HEK293T (cell line): Measurements from ENCODE around the gene GMDS.

Source experiments
- CTCF ChIA-PET: fragments of 350-600 bp; formaldehyde crosslinking; extraction: SDS; loops from one replicate; lab custom pipeline; 2021; ENCODE audit warnings: antibody characterized with exemption, inconsistent platforms; lab: Yijun Ruan, JAX
- POLR2A ChIA-PET: fragments of 350-600 bp; formaldehyde crosslinking; extraction: SDS; loops from one replicate; lab custom pipeline; 2020; ENCODE audit warnings: antibody characterized with exemption, inconsistent platforms; lab: Yijun Ruan, JAX
- DNase-seq: peaks from one replicate; pipeline ENCODE4 v3.0.0; 2012; ENCODE audit warnings: mixed read lengths; ENCODE audit errors: extremely low spot score
- ARNT ChIP-seq: fragments of 450-650 bp; IDR thresholded peaks from 2 replicates; pipeline ENCODE4 v1.6.1; 2017; ENCODE audit warnings: mild to moderate bottlenecking
- BHLHE40 ChIP-seq: fragments of 450-650 bp; IDR thresholded peaks from 2 replicates; pipeline ENCODE4 v1.6.1; 2016; ENCODE audit warnings: mild to moderate bottlenecking, moderate library complexity, borderline replicate concordance
- CTBP1 ChIP-seq: fragments of 450-650 bp; IDR thresholded peaks from 2 replicates; pipeline ENCODE4 v1.6.1; 2016; ENCODE audit warnings: borderline replicate concordance
- ELF4 ChIP-seq: fragments of 450-650 bp; IDR thresholded peaks from 2 replicates; pipeline ENCODE4 v1.6.1; 2017; ENCODE audit warnings: antibody characterized with exemption
- FOXA1 ChIP-seq: fragments of 450-650 bp; IDR thresholded peaks from 2 replicates; pipeline ENCODE4 v1.6.1; 2016; ENCODE audit warnings: mild to moderate bottlenecking
- FOXK2 ChIP-seq: fragments of 450-650 bp; IDR thresholded peaks from 2 replicates; pipeline ENCODE4 v1.6.1; 2016; ENCODE audit warnings: mild to moderate bottlenecking
- FOXM1 ChIP-seq: fragments of 450-650 bp; IDR thresholded peaks from 2 replicates; pipeline ENCODE4 v1.6.1; 2017; ENCODE audit warnings: mild to moderate bottlenecking, borderline replicate concordance
- HDGF ChIP-seq: fragments of 450-650 bp; IDR thresholded peaks from 2 replicates; pipeline ENCODE4 v1.6.1; 2017; ENCODE audit warnings: antibody characterized with exemption, borderline replicate concordance
- L3MBTL2 ChIP-seq: fragments of 450-650 bp; conservative IDR thresholded peaks from 2 replicates; pipeline ENCODE4 v1.6.1; 2016; ENCODE audit warnings: mild to moderate bottlenecking
- LEF1 ChIP-seq: fragments of 450-650 bp; IDR thresholded peaks from 2 replicates; pipeline ENCODE4 v1.6.1; 2017; ENCODE audit warnings: mild to moderate bottlenecking, borderline replicate concordance
- NFRKB ChIP-seq: fragments of 450-650 bp; IDR thresholded peaks from 2 replicates; pipeline ENCODE4 v1.6.1; 2016; ENCODE audit warnings: mild to moderate bottlenecking, moderate library complexity
- PKNOX1 ChIP-seq: fragments of 450-650 bp; IDR thresholded peaks from 2 replicates; pipeline ENCODE4 v1.6.1; 2016
- SP1 ChIP-seq: fragments of 450-650 bp; IDR thresholded peaks from 2 replicates; pipeline ENCODE4 v1.6.1; 2017
- SUZ12 ChIP-seq: fragments of 450-650 bp; IDR thresholded peaks from 2 replicates; pipeline ENCODE4 v1.6.1; 2016; ENCODE audit warnings: mild to moderate bottlenecking
- TARDBP ChIP-seq: fragments of 450-650 bp; IDR thresholded peaks from 2 replicates; pipeline ENCODE4 v1.6.1; 2016
- ZNF384 ChIP-seq: fragments of 450-650 bp; IDR thresholded peaks from 2 replicates; pipeline ENCODE4 v1.6.1; 2016

Gene GMDS

GRCh38 chr6:1617466-1618310 lies 627.7 kb downstream of the GMDS start:
- POLR2A ChIA-PET, result interaction anchor here (0.7 to 5.5 kb wide), 14 partner anchors 8 to 204 kb away, joined by 3 to 74 read pairs (median 6); partner anchors contain the start of gene FOXC1
- TF ChIP-seq PKNOX1, result no peak
- TF ChIP-seq SUZ12, result no peak
- TF ChIP-seq ELF4, result no peak
- no peak for TF ChIP-seq HDGF
- no peak for TF ChIP-seq ZNF384
- TF ChIP-seq SP1, result no peak
- no peak for TF ChIP-seq BHLHE40
- no peak for TF ChIP-seq ARNT
- no peak for TF ChIP-seq LEF1
- TF ChIP-seq NFRKB, result no peak
- no peak for TF ChIP-seq FOXK2
- no peak for TF ChIP-seq FOXM1
- TF ChIP-seq FOXA1, result no peak
- no peak for TF ChIP-seq L3MBTL2
- TF ChIP-seq TARDBP, result no peak
- no peak for TF ChIP-seq CTBP1
- CTCF ChIA-PET, result interaction anchor here (1.0 to 1.7 kb wide), 4 partner anchors 9 to 487 kb away, joined by 3 to 11 read pairs (median 6); no protein-coding TSS in a partner anchor
- no peak for DNase-seq

- ChIA-PET POLR2A (interaction anchor here (0.7 to 5.5 kb wide), 13 partner anchors 9 to 193 kb away, joined by 3 to 74 read pairs (median 7); no protein-coding TSS in a partner anchor), CTCF (interaction anchor here (0.6 to 1.7 kb wide), 6 partner anchors 9 to 487 kb away, joined by 3 to 11 read pairs (median 4); no protein-coding TSS in a partner anchor)
- TF ChIP-seq BHLHE40 (no peak), LEF1 (no peak), PKNOX1 (peak; percentile 92), SUZ12 (no peak), HDGF (no peak), ARNT (no peak), CTBP1 (no peak), FOXM1 (no peak)
- no peak for DNase-seq
These were observed 628.5 kb downstream of the GMDS start for GRCh38 chr6:1616701-1617463.

GRCh38 chr6:1615853-1616420 lies 629.5 kb downstream of the GMDS start:
- CTCF ChIA-PET, result interaction anchor here (0.8 to 1.7 kb wide), 3 partner anchors 9 to 71 kb away, joined by 3 to 11 read pairs (median 4); no protein-coding TSS in a partner anchor

GRCh38 chr6:1615151-1615852 lies 630.1 kb downstream of the GMDS start:
- ChIA-PET CTCF (interaction anchor here (1.5 kb wide), 1 partner anchor 9 kb away, joined by 4 read pairs; no protein-coding TSS in a partner anchor), POLR2A (interaction anchor here (0.7 to 5.5 kb wide), 14 partner anchors 8 to 495 kb away, joined by 3 to 74 read pairs (median 8); no protein-coding TSS in a partner anchor)
- TF ChIP-seq LEF1 (peak; percentile 6; the same call in 1 of the 2 replicates), L3MBTL2 (peak; percentile 23; the same call in 1 of the 2 replicates), BHLHE40 (no peak)
- no peak for DNase-seq

More at GRCh38 chr6:1615853-1616420, 629.5 kb downstream of the GMDS start:
- TF ChIP-seq ARNT, result no peak
- no peak for TF ChIP-seq FOXM1
- TF ChIP-seq HDGF, result no peak
- TF ChIP-seq ZNF384, result no peak
- TF ChIP-seq SP1, result no peak
- no peak for TF ChIP-seq SUZ12
- no peak for TF ChIP-seq PKNOX1
- TF ChIP-seq NFRKB, result no peak
- no peak for TF ChIP-seq L3MBTL2
- no peak for TF ChIP-seq FOXK2
- no peak for TF ChIP-seq FOXA1
- no peak for TF ChIP-seq ELF4
- TF ChIP-seq TARDBP, result no peak
- TF ChIP-seq LEF1, result no peak
- TF ChIP-seq CTBP1, result no peak
- no peak for TF ChIP-seq BHLHE40
- no peak for DNase-seq
- POLR2A ChIA-PET, result interaction anchor here (0.7 to 5.5 kb wide), 16 partner anchors 9 to 495 kb away, joined by 3 to 74 read pairs (median 8); no protein-coding TSS in a partner anchor
